HCT116 (cell line): ENCODE results near the gene TRAIP. TPM values are rescaled to one million over a fixed set of nuclear protein-coding genes. Genes with fewer than 3 reads are reported as not detected.

Experiments
- ATAC-seq: fragments of 200-7000 bp; cut with Tn5 transposase; 2 replicates; pipeline ENCODE4 v1.9.1; 2020; ENCODE audit warnings: mild to moderate bottlenecking, moderate library complexity
- BruUV-seq: library from RNA; stranded (reverse); fragments of 400-500 nt; replicated peaks from 2 replicates; lab custom pipeline; 2021; lab: Mats Ljungman, UMichigan
- CTCF ChIA-PET: fragments of 300-600 bp; sonication (Branson Sonifier 250); formaldehyde crosslinking; loops from one replicate; lab custom pipeline; 2021; ENCODE audit warnings: antibody characterized with exemption; lab: Charles Lee
- POLR2A ChIA-PET: fragments of 300-600, 350-600 bp; sonication (Branson Sonifier 250); formaldehyde crosslinking; loops from one replicate; lab custom pipeline; 2021; ENCODE audit warnings: antibody characterized with exemption; lab: Charles Lee
- RAD21 ChIA-PET, 2 experiments: fragments of 300-600 bp; sonication (Branson Sonifier 250); formaldehyde crosslinking; loops; one replicate each; lab custom pipeline; 2023; ENCODE audit warnings: low total read pairs in 2 of 2; ENCODE audit not compliant: uncharacterized antibody in 2 of 2, unreplicated experiment in 2 of 2, low non-redundant PET in 1 of 2; lab: Charles Lee
- DNase-seq: peaks from one replicate; pipeline ENCODE4 v3.0.0-alpha.2; 2010; ENCODE audit warnings: low read depth, low spot score
- H2AFZ ChIP-seq: fragments of 200-600 bp; shearing (Covaris generic), sonication (generic); 2 replicates; pipeline ENCODE4 v1.6.1; 2017; ENCODE audit warnings: low read depth, mixed run types, mixed read lengths, antibody characterized with exemption, low read length; ENCODE audit not compliant: poor library complexity, severe bottlenecking
- H3K27ac ChIP-seq: 2 replicates; pipeline ENCODE4 v1.5.1; 2012; ENCODE audit warnings: low read depth, low read length
- H3K27me3 ChIP-seq: fragments of 200-600 bp; sonication (generic); 2 replicates; pipeline ENCODE4 v1.6.1; 2016; ENCODE audit warnings: mixed run types, low read length, mixed read lengths; ENCODE audit not compliant: insufficient read depth
- H3K36me3 ChIP-seq, 2 experiments: fragments of 200-500 bp in 1 of 2; fragments of 200-600 bp in 1 of 2; sonication (Bioruptor generic) in 1 of 2; sonication (generic) in 1 of 2; 2 replicates each; pipeline versions ENCODE4 v1.5.1 to v1.6.1; 2014 to 2016; ENCODE audit warnings: low read length in 2 of 2, inconsistent platforms in 1 of 2, mixed read lengths in 1 of 2, mixed run types in 1 of 2; ENCODE audit not compliant: insufficient read depth in 2 of 2, control insufficient read depth in 1 of 2
- H3K4me1 ChIP-seq, 2 experiments: fragments of 200-600 bp in 1 of 2; sonication (generic) in 1 of 2; 2 replicates each; pipeline versions ENCODE4 v1.5.1 to v1.6.1; 2012 to 2017; ENCODE audit warnings: low read length in 2 of 2, inconsistent platforms in 1 of 2, mild to moderate bottlenecking in 1 of 2, mixed read lengths in 1 of 2, mixed run types in 1 of 2, moderate library complexity in 1 of 2; ENCODE audit not compliant: insufficient read depth in 2 of 2, control insufficient read depth in 1 of 2
- H3K4me2 ChIP-seq: fragments of 200-600 bp; sonication (generic); 2 replicates; pipeline ENCODE4 v1.6.1; 2017; ENCODE audit warnings: mixed run types, low read length, mixed read lengths
- H3K4me3 ChIP-seq, 2 experiments: fragments of 200-600 bp in 1 of 2; sonication (generic) in 1 of 2; replicated peaks in 1 of 2; 2 replicates each; pipeline ENCODE4 v1.5.1; 2011 to 2016; ENCODE audit warnings: low read length in 2 of 2, control low read depth in 1 of 2, low read depth in 1 of 2, mild to moderate bottlenecking in 1 of 2, mixed read lengths in 1 of 2, mixed run types in 1 of 2
- H3K79me2 ChIP-seq: fragments of 200-600 bp; sonication (generic); 2 replicates; pipeline ENCODE4 v1.6.1; 2017; ENCODE audit warnings: mild to moderate bottlenecking, mixed run types, low read length, moderate library complexity, mixed read lengths; ENCODE audit not compliant: insufficient read depth
- H3K9ac ChIP-seq: fragments of 200-600 bp; sonication (generic); 2 replicates; pipeline ENCODE4 v1.6.1; 2016; ENCODE audit warnings: low read length, mixed read lengths
- H3K9me2 ChIP-seq: fragments of 200-600 bp; sonication (generic), shearing (Covaris generic); 2 replicates; pipeline ENCODE4 v1.6.1; 2017; ENCODE audit warnings: mixed run types, mild to moderate bottlenecking, moderate library complexity; ENCODE audit not compliant: insufficient read depth
- H3K9me3 ChIP-seq, 2 experiments: fragments of 200-500 bp in 1 of 2; fragments of 200-600 bp in 1 of 2; sonication (Bioruptor generic) in 1 of 2; sonication (generic) in 1 of 2; 2 replicates each; pipeline ENCODE4 v1.6.1; 2014 to 2017; ENCODE audit warnings: low read length in 2 of 2, mixed read lengths in 2 of 2, inconsistent platforms in 1 of 2, low read depth in 1 of 2, mild to moderate bottlenecking in 1 of 2, mixed run types in 1 of 2, moderate library complexity in 1 of 2; ENCODE audit not compliant: control insufficient read depth in 1 of 2, insufficient read depth in 1 of 2
- H4K20me1 ChIP-seq: fragments of 200-600 bp; sonication (generic), shearing (Covaris generic); 2 replicates; pipeline ENCODE4 v1.6.1; 2017; ENCODE audit warnings: mixed run types, mild to moderate bottlenecking, moderate library complexity; ENCODE audit not compliant: insufficient read depth
- CTCF ChIP-seq, 3 experiments: fragments of 200-600 bp in 1 of 3; sonication (generic) in 1 of 3; IDR thresholded peaks in 2 of 3; conservative IDR thresholded peaks in 1 of 3; 2 replicates each; pipeline ENCODE4 v1.5.1; 2012 to 2017; ENCODE audit warnings: low read depth in 2 of 3, low read length in 2 of 3, antibody characterized with exemption in 1 of 3, borderline replicate concordance in 1 of 3, control low read depth in 1 of 3, mild to moderate bottlenecking in 1 of 3, mixed read lengths in 1 of 3, mixed run types in 1 of 3, moderate library complexity in 1 of 3; ENCODE audit not compliant: insufficient read depth in 1 of 3
- EGR1 ChIP-seq: IDR thresholded peaks from 2 replicates; pipeline ENCODE4 v1.6.1; 2012; ENCODE audit warnings: low read depth
- ELF1 ChIP-seq: IDR thresholded peaks from 2 replicates; pipeline ENCODE4 v1.6.1; 2012; ENCODE audit warnings: low read depth, borderline replicate concordance
- FOSL1 ChIP-seq: IDR thresholded peaks from 2 replicates; pipeline ENCODE4 v1.6.1; 2012; ENCODE audit warnings: low read depth
- JUND ChIP-seq: IDR thresholded peaks from 2 replicates; pipeline ENCODE4 v1.6.1; 2012
- POLR2A ChIP-seq: IDR thresholded peaks from 2 replicates; pipeline ENCODE4 v1.7.0; 2011; ENCODE audit warnings: borderline replicate concordance; ENCODE audit not compliant: insufficient read depth, insufficient read length; ENCODE audit errors: extremely low read depth
- RAD21 ChIP-seq: IDR thresholded peaks from 2 replicates; pipeline ENCODE4 v1.6.1; 2012; ENCODE audit warnings: low read depth, mild to moderate bottlenecking
- SP1 ChIP-seq: IDR thresholded peaks from 2 replicates; pipeline ENCODE4 v1.6.1; 2012; ENCODE audit warnings: low read depth
- SRF ChIP-seq: IDR thresholded peaks from 2 replicates; pipeline ENCODE4 v1.6.1; 2012; ENCODE audit warnings: low read depth
- TCF7L2 ChIP-seq: IDR thresholded peaks from 2 replicates; pipeline ENCODE4 v1.7.0; 2011; ENCODE audit warnings: borderline replicate concordance, inconsistent platforms; ENCODE audit not compliant: insufficient read depth, insufficient read length; ENCODE audit errors: extremely low read depth
- YY1 ChIP-seq: IDR thresholded peaks from 2 replicates; pipeline ENCODE4 v1.6.1; 2011; ENCODE audit warnings: low read length, low read depth, moderate library complexity, mild to moderate bottlenecking; ENCODE audit not compliant: insufficient replicate concordance; ENCODE audit errors: extremely low read depth
- ZFX ChIP-seq: fragments of 450-650 bp; IDR thresholded peaks from 2 replicates; pipeline ENCODE4 v1.6.1; 2017
- ZNF274 ChIP-seq: fragments of 200-500 bp; sonication (Bioruptor generic); IDR thresholded peaks from 2 replicates; pipeline ENCODE4 v1.6.1; 2014; ENCODE audit warnings: mild to moderate bottlenecking, low read depth, low read length, inconsistent platforms
- intact Hi-C: fragments of 100-400 bp; cut with micrococcal nuclease; formaldehyde crosslinking; loops from 2 replicates; pipeline ENCODE4 v1.10.0; 2022
- total RNA-seq: library from RNA; stranded (reverse); gene quantifications from one replicate; pipeline ENCODE4 v1.2.1, GENCODE V29; 2021; ENCODE audit not compliant: unreplicated experiment
- TF ChIP-seq, protein P1 (sequence below): IDR thresholded peaks from 2 replicates; pipeline ENCODE4 v1.6.1; 2012; ENCODE audit warnings: low read depth
- TF ChIP-seq, protein P2 (sequence below): IDR thresholded peaks from 2 replicates; pipeline ENCODE4 v1.6.1; 2012

TRAIP gene
- total RNA-seq, 1 experiment from 2014 or later, result 25.5 TPM

- H3K4me3 ChIP-seq, result no peak overlapping the region
- no peaks in the 10 kb centered on the region for H3K9me2 ChIP-seq
- H3K79me2 ChIP-seq, result peaks cover 15% of the 10 kb centered on the region
- BruUV-seq, result no TSS peak
- ChIA-PET RAD21 (no interaction called here), CTCF (no interaction called here)
- no peak for ATAC-seq
- peaks cover 7 to 12% of the 10 kb centered on the region in 2 experiments; a peak in 3 of 4 replicates for H3K4me1 ChIP-seq
- H3K27ac ChIP-seq, result no peak overlapping the region
- H3K9ac ChIP-seq, result no peak overlapping the region
- no peaks in the 10 kb centered on the region for H3K36me3 ChIP-seq
- TF ChIP-seq POLR2A (no peak), RAD21 (no peak), CTCF (IDR thresholded peaks at IDR 0.05 in 2 of 3, conservative IDR thresholded peaks at IDR 0.05 in 1 of 3; ENCODE audit: borderline replicate concordance in 1 of 3, insufficient read depth in 1 of 3, low read depth in 2 of 3, low read length in 2 of 3) (no peak), SRF (no peak), SP1 (no peak), ZNF274 (no peak), YY1 (no peak), TCF7L2 (no peak), JUND (no peak), FOSL1 (no peak), ZFX (no peak), ELF1 (no peak), EGR1 (no peak)
- TF ChIP-seq, protein P1, sequence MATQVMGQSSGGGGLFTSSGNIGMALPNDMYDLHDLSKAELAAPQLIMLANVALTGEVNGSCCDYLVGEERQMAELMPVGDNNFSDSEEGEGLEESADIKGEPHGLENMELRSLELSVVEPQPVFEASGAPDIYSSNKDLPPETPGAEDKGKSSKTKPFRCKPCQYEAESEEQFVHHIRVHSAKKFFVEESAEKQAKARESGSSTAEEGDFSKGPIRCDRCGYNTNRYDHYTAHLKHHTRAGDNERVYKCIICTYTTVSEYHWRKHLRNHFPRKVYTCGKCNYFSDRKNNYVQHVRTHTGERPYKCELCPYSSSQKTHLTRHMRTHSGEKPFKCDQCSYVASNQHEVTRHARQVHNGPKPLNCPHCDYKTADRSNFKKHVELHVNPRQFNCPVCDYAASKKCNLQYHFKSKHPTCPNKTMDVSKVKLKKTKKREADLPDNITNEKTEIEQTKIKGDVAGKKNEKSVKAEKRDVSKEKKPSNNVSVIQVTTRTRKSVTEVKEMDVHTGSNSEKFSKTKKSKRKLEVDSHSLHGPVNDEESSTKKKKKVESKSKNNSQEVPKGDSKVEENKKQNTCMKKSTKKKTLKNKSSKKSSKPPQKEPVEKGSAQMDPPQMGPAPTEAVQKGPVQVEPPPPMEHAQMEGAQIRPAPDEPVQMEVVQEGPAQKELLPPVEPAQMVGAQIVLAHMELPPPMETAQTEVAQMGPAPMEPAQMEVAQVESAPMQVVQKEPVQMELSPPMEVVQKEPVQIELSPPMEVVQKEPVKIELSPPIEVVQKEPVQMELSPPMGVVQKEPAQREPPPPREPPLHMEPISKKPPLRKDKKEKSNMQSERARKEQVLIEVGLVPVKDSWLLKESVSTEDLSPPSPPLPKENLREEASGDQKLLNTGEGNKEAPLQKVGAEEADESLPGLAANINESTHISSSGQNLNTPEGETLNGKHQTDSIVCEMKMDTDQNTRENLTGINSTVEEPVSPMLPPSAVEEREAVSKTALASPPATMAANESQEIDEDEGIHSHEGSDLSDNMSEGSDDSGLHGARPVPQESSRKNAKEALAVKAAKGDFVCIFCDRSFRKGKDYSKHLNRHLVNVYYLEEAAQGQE, result no peak
- TF ChIP-seq, protein P2, sequence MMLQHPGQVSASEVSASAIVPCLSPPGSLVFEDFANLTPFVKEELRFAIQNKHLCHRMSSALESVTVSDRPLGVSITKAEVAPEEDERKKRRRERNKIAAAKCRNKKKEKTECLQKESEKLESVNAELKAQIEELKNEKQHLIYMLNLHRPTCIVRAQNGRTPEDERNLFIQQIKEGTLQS, result no peak
- TF ChIP-seq, all 23 proteins: peak for 0
- POLR2A ChIA-PET, result no interaction called here
- Histone ChIP-seq H4K20me1 (no peaks in the 10 kb centered on the region), H2AFZ (no peak overlapping the region), H3K27me3 (peaks cover 15% of the 10 kb centered on the region; the same call in 1 of the 2 replicates), H3K4me2 (no peak overlapping the region), H3K9me3 (no peaks in the 10 kb centered on the region)
- intact Hi-C loops, result no loop called here
- no peak for DNase-seq
Observed at GRCh38 chr3:49859576-49860305, 3.4 kb upstream of the TRAIP start.
